HepG2 (cell line): ENCODE data around the gene ABCC3. TPM values are rescaled to one million over a fixed set of nuclear protein-coding genes. Genes with fewer than 3 reads are reported as not detected.

Experiments
- AGO1 ChIP-seq: fragments of 200-400 bp; formaldehyde crosslinking; IDR thresholded peaks from 2 replicates; pipeline ENCODE4 v1.6.1; 2017; ENCODE audit warnings: mild to moderate bottlenecking, low read depth, low read length, moderate library complexity; ENCODE audit not compliant: poor library complexity, severe bottlenecking
- BRCA1 ChIP-seq: sonication (generic); formaldehyde crosslinking; IDR thresholded peaks from 2 replicates; pipeline ENCODE4 v1.4.0; 2020; ENCODE audit warnings: missing genetic modification reagents
- CREB1 ChIP-seq, 2 experiments: fragments of 450-650 bp in 1 of 2; IDR thresholded peaks; 2 replicates each; pipeline ENCODE4 v1.6.1; 2016 to 2017; ENCODE audit warnings: control low read depth in 1 of 2, mild to moderate bottlenecking in 1 of 2, missing compliant biosample characterization in 1 of 2, missing genetic modification characterization in 1 of 2
- ETV6 ChIP-seq: sonication (generic); formaldehyde crosslinking; conservative IDR thresholded peaks from 2 replicates; pipeline ENCODE4 v1.4.0; 2020; ENCODE audit warnings: missing genetic modification reagents
- FOXJ3 ChIP-seq: sonication (generic); formaldehyde crosslinking; IDR thresholded peaks from 2 replicates; pipeline ENCODE4 v1.4.0; 2020; ENCODE audit warnings: missing genetic modification reagents, mild to moderate bottlenecking, borderline replicate concordance
- MYPOP ChIP-seq: sonication (generic); formaldehyde crosslinking; IDR thresholded peaks from 2 replicates; pipeline ENCODE4 v1.8.1; 2023; ENCODE audit warnings: mild to moderate bottlenecking, moderate library complexity, missing genetic modification reagents
- NAIF1 ChIP-seq: sonication (generic); formaldehyde crosslinking; IDR thresholded peaks from 2 replicates; pipeline ENCODE4 v1.5.0; 2020; ENCODE audit warnings: mild to moderate bottlenecking, missing genetic modification reagents, borderline replicate concordance
- NCOA5 ChIP-seq: sonication (generic); formaldehyde crosslinking; IDR thresholded peaks from 2 replicates; pipeline ENCODE4 v1.4.0; 2020; ENCODE audit warnings: missing genetic modification reagents
- NFIC ChIP-seq: IDR thresholded peaks from 2 replicates; pipeline ENCODE4 v1.6.1; 2012; ENCODE audit warnings: mild to moderate bottlenecking, low read length, inconsistent platforms
- NFRKB ChIP-seq: fragments of 450-650 bp; IDR thresholded peaks from 2 replicates; pipeline ENCODE4 v1.6.1; 2017
- RNF219 ChIP-seq: sonication (generic); formaldehyde crosslinking; IDR thresholded peaks from 2 replicates; pipeline ENCODE4 v1.5.0; 2020; ENCODE audit warnings: mild to moderate bottlenecking, missing genetic modification reagents
- RXRA ChIP-seq: sonication (generic); formaldehyde crosslinking; IDR thresholded peaks from 2 replicates; pipeline ENCODE4 v1.5.1; 2020; ENCODE audit warnings: missing genetic modification reagents
- SKI ChIP-seq: fragments of 450-650 bp; IDR thresholded peaks from one replicate; pipeline ENCODE4 v1.6.1; 2018; ENCODE audit warnings: mild to moderate bottlenecking; ENCODE audit not compliant: partially characterized antibody
- SMARCE1 ChIP-seq: fragments of 450-650 bp; IDR thresholded peaks from 2 replicates; pipeline ENCODE4 v1.6.1; 2017; ENCODE audit warnings: borderline replicate concordance
- SRF ChIP-seq: IDR thresholded peaks from 2 replicates; pipeline ENCODE4 v1.6.1; 2011; ENCODE audit warnings: mild to moderate bottlenecking, low read depth, low read length, moderate library complexity
- YEATS4 ChIP-seq: sonication (generic); formaldehyde crosslinking; IDR thresholded peaks from 2 replicates; pipeline ENCODE4 v1.4.0; 2020; ENCODE audit warnings: missing genetic modification reagents, borderline replicate concordance
- ZBTB26 ChIP-seq: IDR thresholded peaks from 2 replicates; pipeline ENCODE4 v1.6.1; 2016; ENCODE audit warnings: missing compliant biosample characterization, missing genetic modification reagents, borderline replicate concordance
- ZNF547 ChIP-seq: sonication (generic); formaldehyde crosslinking; IDR thresholded peaks from 2 replicates; pipeline ENCODE4 v1.5.1; 2020; ENCODE audit warnings: mild to moderate bottlenecking, missing genetic modification reagents
- ZNF552 ChIP-seq: sonication (generic); formaldehyde crosslinking; IDR thresholded peaks from 2 replicates; pipeline ENCODE4 v1.9.0; 2022; ENCODE audit warnings: missing genetic modification reagents, mild to moderate bottlenecking, borderline replicate concordance
- ZNF660 ChIP-seq: sonication (generic); formaldehyde crosslinking; IDR thresholded peaks from 2 replicates; pipeline ENCODE4 v1.5.1; 2020; ENCODE audit warnings: mild to moderate bottlenecking, low read depth, missing genetic modification reagents, borderline replicate concordance
- ZNF775 ChIP-seq: sonication (generic); formaldehyde crosslinking; IDR thresholded peaks from 2 replicates; pipeline ENCODE4 v1.4.0; 2020; ENCODE audit warnings: missing genetic modification reagents, mild to moderate bottlenecking, moderate library complexity, borderline replicate concordance
- polyA plus RNA-seq, 8 experiments: library from polyadenylated mRNA; depleted of rRNA in 3 of 8; stranded (reverse) in 7 of 8; unstranded in 1 of 8; fragments of >200 nt; fragmentation: Illumina TruSeq in 4 of 8; extraction: Trizol in 4 of 8; gene quantifications; 2 replicates each; pipeline versions ENCODE4 v1.2.1 to v1.2.3, GENCODE V29; 2011 to 2016; ENCODE audit warnings: low read depth in 4 of 8, missing spikeins in 1 of 8, mixed read lengths in 1 of 8; ENCODE audit not compliant: insufficient read depth in 1 of 8
- total RNA-seq, 5 experiments: library from RNA; depleted of rRNA; stranded (reverse); fragments of >200 nt; fragmentation: Illumina TruSeq; extraction: Trizol; gene quantifications; 2 replicates each; pipeline ENCODE4 v1.2.3, GENCODE V29; 2016; ENCODE audit warnings: low read depth in 1 of 5
- TF ChIP-seq, protein P1 (sequence below): sonication (generic); formaldehyde crosslinking; IDR thresholded peaks from 2 replicates; pipeline ENCODE4; 2020; ENCODE audit warnings: missing genetic modification reagents, mild to moderate bottlenecking, borderline replicate concordance

ABCC3 gene
- total and polyA plus RNA-seq, 2 of the 13 experiments (the other 11 are each of a cell fraction or from before 2014, with no cell fraction given): 25.2 to 50.7 TPM

GRCh38 chr17:50686494-50687199 lies 52.0 kb downstream of the ABCC3 start (continued):
- TF ChIP-seq RNF219 (no peak), MYPOP (peak; percentile 42), ZBTB26 (CRISPR knock-in tag) (no peak; the same call in 1 of the 2 replicates), SRF (no peak), ZNF552 (CRISPR knock-in tag) (peak; percentile 49; the same call in 1 of the 2 replicates), BRCA1 (CRISPR knock-in tag) (peak; percentile 82; the same call in 1 of the 2 replicates), NFIC (peak; percentile 82), NAIF1 (CRISPR knock-in tag) (no peak; the same call in 1 of the 2 replicates), AGO1 (no peak), ZNF775 (CRISPR knock-in tag) (no peak), ETV6 (no peak), RXRA (CRISPR knock-in tag) (peak; percentile 74), FOXJ3 (CRISPR knock-in tag) (0 out of 2 replicates have a peak, but pooled peaks have one; percentile 38), NCOA5 (CRISPR knock-in tag) (no peak), YEATS4 (CRISPR knock-in tag) (no peak; the same call in 1 of the 2 replicates), ZNF547 (CRISPR knock-in tag) (peak; percentile 20; the same call in 1 of the 2 replicates), NFRKB (peak; percentile 75; the same call in 1 of the 2 replicates), CREB1 (IDR thresholded peaks at IDR 0.05) (peak; percentile 59; the same call in 1 of the 2 replicates), CREB1 (CRISPR knock-in tag; IDR thresholded peaks at IDR 0.05) (peak; percentile 71), ZNF660 (CRISPR knock-in tag) (no peak), SKI (peak; percentile 83), SMARCE1 (0 out of 2 replicates have a peak, but pooled peaks have one; percentile 74)
- TF ChIP-seq, protein P1, sequence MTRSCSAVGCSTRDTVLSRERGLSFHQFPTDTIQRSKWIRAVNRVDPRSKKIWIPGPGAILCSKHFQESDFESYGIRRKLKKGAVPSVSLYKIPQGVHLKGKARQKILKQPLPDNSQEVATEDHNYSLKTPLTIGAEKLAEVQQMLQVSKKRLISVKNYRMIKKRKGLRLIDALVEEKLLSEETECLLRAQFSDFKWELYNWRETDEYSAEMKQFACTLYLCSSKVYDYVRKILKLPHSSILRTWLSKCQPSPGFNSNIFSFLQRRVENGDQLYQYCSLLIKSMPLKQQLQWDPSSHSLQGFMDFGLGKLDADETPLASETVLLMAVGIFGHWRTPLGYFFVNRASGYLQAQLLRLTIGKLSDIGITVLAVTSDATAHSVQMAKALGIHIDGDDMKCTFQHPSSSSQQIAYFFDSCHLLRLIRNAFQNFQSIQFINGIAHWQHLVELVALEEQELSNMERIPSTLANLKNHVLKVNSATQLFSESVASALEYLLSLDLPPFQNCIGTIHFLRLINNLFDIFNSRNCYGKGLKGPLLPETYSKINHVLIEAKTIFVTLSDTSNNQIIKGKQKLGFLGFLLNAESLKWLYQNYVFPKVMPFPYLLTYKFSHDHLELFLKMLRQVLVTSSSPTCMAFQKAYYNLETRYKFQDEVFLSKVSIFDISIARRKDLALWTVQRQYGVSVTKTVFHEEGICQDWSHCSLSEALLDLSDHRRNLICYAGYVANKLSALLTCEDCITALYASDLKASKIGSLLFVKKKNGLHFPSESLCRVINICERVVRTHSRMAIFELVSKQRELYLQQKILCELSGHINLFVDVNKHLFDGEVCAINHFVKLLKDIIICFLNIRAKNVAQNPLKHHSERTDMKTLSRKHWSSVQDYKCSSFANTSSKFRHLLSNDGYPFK (CRISPR knock-in tag): no peak
